22Rv1 (cell line): Measurements from ENCODE around the gene LTN1.
A peak's percentile ranks its signal among the peaks of the same experiment; 100 is the strongest.
"Not testable (repeated sequence)": the region's sequence is repeated elsewhere in the genome, so short reads cannot be mapped to it uniquely, and the experiment has no call there.

Experiments used
- H3K27ac ChIP-seq: fragments of 450-650 bp; 2 replicates; pipeline ENCODE4 v1.5.1; 2017
- CTCF ChIP-seq: fragments of 450-650 bp; IDR thresholded peaks from 2 replicates; pipeline ENCODE4 v1.5.1; 2017; ENCODE audit warnings: mild to moderate bottlenecking
- ZFX ChIP-seq: fragments of 450-650 bp; IDR thresholded peaks from 2 replicates; pipeline ENCODE4 v1.6.1; 2017; ENCODE audit warnings: antibody characterized with exemption, borderline replicate concordance

LTN1 gene

GRCh38 chr21:29007810-29008209, 15.1 kb upstream of the LTN1 start:
- no peak for TF ChIP-seq ZFX
- no peak for TF ChIP-seq CTCF

GRCh38 chr21:29007135-29007534, 14.5 kb upstream of the LTN1 start:
- TF ChIP-seq CTCF (no peak), ZFX (no peak)
- no peak overlapping the region for H3K27ac ChIP-seq

More at GRCh38 chr21:29007810-29008209, 15.1 kb upstream of the LTN1 start:
- no peak overlapping the region for H3K27ac ChIP-seq

- TF ChIP-seq CTCF (no peak), ZFX (no peak)
- H3K27ac ChIP-seq = no peak overlapping the region
Measured at GRCh38 chr21:29005696-29006095, 13.0 kb upstream of the LTN1 start.

GRCh38 chr21:29002442-29003144, 9.9 kb upstream of the LTN1 start:
- H3K27ac ChIP-seq = peak overlapping the region; percentile 96
- TF ChIP-seq ZFX (no peak), CTCF (no peak)

GRCh38 chr21:28993293-28993629, 584 bp upstream of the LTN1 start:
- H3K27ac ChIP-seq = peak overlapping the region; percentile 83
- TF ChIP-seq ZFX (no peak), CTCF (no peak)

GRCh38 chr21:28991861-28992525, 684 bp downstream of the LTN1 start:
- no peak for TF ChIP-seq ZFX
- H3K27ac ChIP-seq = peak overlapping the region; percentile 83

- H3K27ac ChIP-seq = not testable (repeated sequence)
Measured at GRCh38 chr21:28988146-28988545, 4.5 kb downstream of the LTN1 start.

GRCh38 chr21:28986677-28987076, 6.0 kb downstream of the LTN1 start:
- TF ChIP-seq ZFX (no peak), CTCF (no peak)
- no peak overlapping the region for H3K27ac ChIP-seq
